OCI-LY7 (cell line): ENCODE data around the gene FAM227B.
"Not testable (repeated sequence)": the region's sequence is repeated elsewhere in the genome, so short reads cannot be mapped to it uniquely, and the experiment has no call there.

Source experiments
- CTCF ChIP-seq: fragments of 200-600 bp; sonication (generic); conservative IDR thresholded peaks from 2 replicates; pipeline ENCODE4 v1.5.1; 2014; ENCODE audit warnings: mild to moderate bottlenecking, antibody characterized with exemption, low read length, moderate library complexity, mixed read lengths
- EZH2phosphoT487 ChIP-seq: fragments of 200-600 bp; sonication (generic); IDR thresholded peaks from 2 replicates; pipeline ENCODE4 v1.6.1; 2018; ENCODE audit warnings: low read depth, borderline replicate concordance, mild to moderate bottlenecking, mixed run types, antibody characterized with exemption, low read length, moderate library complexity, mixed read lengths

GRCh38 chr15:49512739-49513138 is 107.9 kb downstream of the FAM227B start:
- not testable (repeated sequence) for TF ChIP-seq CTCF, EZH2phosphoT487
